Right lobe of liver (tissue), 4 donors: ENCODE results near the gene BCL7C.

Experiments used
- POLR2A ChIP-seq: fragments of 450-650 bp; IDR thresholded peaks from one replicate; pipeline ENCODE4 v1.6.1; 2017; ENCODE audit warnings: antibody characterized with exemption, mild to moderate bottlenecking
- TF ChIP-seq, protein P1 (sequence below), 4 donors: fragments of 200-600 bp in 3 of 4; fragments of 450-650 bp in 1 of 4; IDR thresholded peaks; one replicate each; pipeline versions ENCODE4 v1.5.1 to v1.8.0; 2016 to 2022; ENCODE audit warnings: antibody characterized with exemption in 4 of 4, mild to moderate bottlenecking in 2 of 4
- donor health status: DM: no; HTN: no; CAD: no.
- donor health status: DM: no; HTN: no; CAD: no.
- donor health status: DM: no; HTN: yes; CAD: no.

DNA sequence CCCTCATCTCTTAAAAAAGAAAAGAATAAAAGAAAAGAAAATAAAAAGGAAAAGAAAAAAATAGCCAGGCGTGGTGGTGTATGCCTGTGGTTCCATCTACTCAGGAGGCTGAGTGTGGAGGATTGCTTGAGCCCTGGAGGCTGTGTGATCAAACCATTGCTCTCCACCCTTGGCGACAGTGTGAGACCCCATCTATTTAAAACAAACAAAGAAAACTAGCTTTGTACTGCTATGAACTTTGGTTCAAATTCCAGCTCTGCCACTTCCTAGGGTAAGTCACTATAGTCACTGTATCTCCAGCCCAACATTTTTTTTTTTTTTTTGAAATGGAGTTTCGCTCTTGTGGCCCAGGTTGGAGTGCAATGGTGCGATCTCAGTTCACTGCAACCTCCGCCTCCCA lies 6.7 kb upstream of the BCL7C start:
- TF ChIP-seq, protein P1, sequence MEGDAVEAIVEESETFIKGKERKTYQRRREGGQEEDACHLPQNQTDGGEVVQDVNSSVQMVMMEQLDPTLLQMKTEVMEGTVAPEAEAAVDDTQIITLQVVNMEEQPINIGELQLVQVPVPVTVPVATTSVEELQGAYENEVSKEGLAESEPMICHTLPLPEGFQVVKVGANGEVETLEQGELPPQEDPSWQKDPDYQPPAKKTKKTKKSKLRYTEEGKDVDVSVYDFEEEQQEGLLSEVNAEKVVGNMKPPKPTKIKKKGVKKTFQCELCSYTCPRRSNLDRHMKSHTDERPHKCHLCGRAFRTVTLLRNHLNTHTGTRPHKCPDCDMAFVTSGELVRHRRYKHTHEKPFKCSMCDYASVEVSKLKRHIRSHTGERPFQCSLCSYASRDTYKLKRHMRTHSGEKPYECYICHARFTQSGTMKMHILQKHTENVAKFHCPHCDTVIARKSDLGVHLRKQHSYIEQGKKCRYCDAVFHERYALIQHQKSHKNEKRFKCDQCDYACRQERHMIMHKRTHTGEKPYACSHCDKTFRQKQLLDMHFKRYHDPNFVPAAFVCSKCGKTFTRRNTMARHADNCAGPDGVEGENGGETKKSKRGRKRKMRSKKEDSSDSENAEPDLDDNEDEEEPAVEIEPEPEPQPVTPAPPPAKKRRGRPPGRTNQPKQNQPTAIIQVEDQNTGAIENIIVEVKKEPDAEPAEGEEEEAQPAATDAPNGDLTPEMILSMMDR (IDR thresholded peaks at IDR 0.05) = no peak
- no peak for TF ChIP-seq POLR2A
